Activated gamma-delta T cell treated with anti-CD3 and anti-CD28 coated beads, Interleukin-2, amount 50 U/mL, for 16 hours (primary cell): Measurements from ENCODE around the gene GMDS.
"Not testable (repeated sequence)": the region's sequence is repeated elsewhere in the genome, so short reads cannot be mapped to it uniquely, and the experiment has no call there.

ENCODE experiments used
- DNase-seq: peaks from one replicate; pipeline ENCODE4 v3.0.0-alpha.2; 2020; ENCODE audit warnings: low read depth

GMDS gene

GRCh38 chr6:1679688-1680068, 565.7 kb downstream of the GMDS start:
- DNase-seq, result no peak

DNA sequence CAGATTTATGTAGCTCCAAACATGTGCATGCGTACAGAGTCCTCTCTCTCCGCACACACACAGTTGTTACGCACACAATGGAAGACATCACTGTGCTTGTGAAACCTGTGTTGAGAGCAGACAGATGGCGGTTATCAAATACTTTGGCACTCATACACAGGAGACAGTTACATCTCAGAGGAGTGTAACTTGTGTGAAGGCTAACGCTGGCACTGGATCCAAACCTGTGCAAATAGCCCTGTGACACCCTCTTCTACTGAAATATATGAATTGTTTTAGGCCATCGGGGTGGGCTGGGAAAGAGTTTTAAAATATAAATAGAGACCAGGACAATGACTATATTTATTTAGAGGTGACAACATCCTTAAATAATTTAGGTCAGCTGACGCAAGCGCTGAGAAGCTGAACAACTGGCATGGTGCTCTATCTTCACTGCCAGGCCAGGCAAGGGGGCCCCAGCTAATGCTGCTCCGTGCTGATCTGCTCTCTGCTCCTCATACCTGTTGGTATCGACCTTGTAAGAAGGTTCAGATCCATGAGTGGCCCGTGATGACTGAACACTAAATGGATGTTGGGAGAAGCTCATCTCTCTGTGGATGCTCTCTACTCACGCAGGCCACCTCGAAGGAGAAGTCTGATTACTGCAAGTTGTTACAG, 566.2 kb downstream of the GMDS start:
- DNase-seq, result no peak

- DNase-seq, result no peak
Observed at GRCh38 chr6:1678201-1678600, 567.2 kb downstream of the GMDS start.

DNA sequence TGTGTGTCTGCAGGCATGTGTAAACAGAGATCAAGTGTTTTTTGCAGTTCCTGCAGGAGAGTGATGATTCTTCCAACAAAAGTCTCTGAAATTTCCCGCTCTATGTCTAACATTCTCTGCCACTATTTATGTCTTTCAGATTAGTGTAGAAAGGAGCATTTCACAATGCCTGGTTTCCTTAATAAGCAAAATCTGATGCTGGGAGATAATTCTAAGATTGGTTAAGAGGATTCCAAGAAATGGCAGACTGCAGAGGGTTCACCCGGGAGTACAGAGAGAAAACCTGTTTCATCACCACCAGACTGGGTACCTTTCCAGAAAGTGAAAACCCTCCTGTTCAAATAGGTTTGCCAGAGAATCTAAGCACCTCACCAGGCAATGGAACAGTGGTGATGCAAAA, 573.0 kb downstream of the GMDS start:
- no peak for DNase-seq

GRCh38 chr6:1670711-1671462, 574.5 kb downstream of the GMDS start:
- DNase-seq, result no peak

DNA sequence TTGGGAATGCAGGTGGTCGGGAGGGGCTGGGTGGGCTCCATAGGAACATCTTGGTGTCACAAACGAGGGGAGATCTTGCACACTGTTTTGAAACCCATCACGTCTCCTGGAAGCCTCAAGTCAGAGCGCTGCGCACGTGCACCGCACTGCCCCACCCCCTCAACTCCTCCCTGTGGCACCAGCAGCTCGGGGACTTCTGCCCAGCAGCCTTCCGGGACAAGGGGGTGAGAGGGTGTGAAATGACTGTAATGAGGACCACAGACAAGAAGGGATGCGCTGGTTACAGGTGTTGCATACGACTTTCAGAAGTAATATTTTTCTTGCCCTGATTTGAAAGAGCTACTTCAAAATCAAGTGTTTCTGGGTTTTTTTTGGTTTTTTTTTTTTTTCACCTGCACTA, 575.4 kb downstream of the GMDS start:
- DNase-seq, result no peak

- not testable (repeated sequence) for DNase-seq
Observed at GRCh38 chr6:1668456-1668855, 576.9 kb downstream of the GMDS start.

- no peak for DNase-seq
Observed at GRCh38 chr6:1667805-1668175, 577.6 kb downstream of the GMDS start.

GRCh38 chr6:1667012-1667804, 578.2 kb downstream of the GMDS start:
- no peak for DNase-seq

- DNase-seq, result no peak
Observed at GRCh38 chr6:1665214-1665613, 580.2 kb downstream of the GMDS start.

DNA sequence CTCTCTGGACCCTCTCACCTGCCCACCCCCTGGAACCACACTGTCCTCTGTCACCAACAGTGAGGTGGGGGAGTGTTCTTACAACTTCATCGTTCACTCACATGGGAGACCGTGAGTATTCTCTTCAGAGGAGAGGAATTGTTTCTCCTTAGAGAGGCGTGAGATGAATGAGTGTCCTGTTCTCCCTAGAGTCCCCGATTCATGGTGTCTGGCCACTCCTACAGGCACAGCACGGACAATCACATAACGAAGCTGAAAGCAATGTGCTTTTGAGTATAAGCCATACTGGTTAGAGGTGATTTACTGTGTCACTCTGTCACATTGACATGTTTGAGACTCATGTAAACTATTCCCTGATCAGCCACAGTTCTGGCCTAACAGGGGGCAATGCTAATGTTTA, 581.1 kb downstream of the GMDS start:
- DNase-seq, result no peak

DNA sequence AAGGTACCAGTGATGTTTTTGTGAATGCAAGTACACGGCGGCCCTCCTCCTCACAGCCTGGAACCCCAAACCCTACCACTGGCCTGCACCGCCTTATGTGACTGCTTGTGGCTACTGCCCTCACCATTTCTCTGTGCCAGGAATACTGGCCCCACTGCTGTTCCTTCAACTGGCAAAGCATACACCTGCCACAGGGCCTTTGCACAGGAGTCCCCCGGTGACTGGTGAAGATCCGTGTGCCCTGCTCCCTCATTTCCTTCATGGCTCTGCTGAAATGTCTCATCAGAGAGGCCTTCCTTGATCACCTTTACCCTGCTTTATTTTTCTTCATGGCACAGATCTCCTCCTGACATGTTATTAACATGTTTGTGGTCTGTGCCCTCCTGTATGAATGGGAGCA, 581.9 kb downstream of the GMDS start:
- DNase-seq, result no peak

GRCh38 chr6:1662534-1662933, 582.9 kb downstream of the GMDS start:
- no peak for DNase-seq

DNA sequence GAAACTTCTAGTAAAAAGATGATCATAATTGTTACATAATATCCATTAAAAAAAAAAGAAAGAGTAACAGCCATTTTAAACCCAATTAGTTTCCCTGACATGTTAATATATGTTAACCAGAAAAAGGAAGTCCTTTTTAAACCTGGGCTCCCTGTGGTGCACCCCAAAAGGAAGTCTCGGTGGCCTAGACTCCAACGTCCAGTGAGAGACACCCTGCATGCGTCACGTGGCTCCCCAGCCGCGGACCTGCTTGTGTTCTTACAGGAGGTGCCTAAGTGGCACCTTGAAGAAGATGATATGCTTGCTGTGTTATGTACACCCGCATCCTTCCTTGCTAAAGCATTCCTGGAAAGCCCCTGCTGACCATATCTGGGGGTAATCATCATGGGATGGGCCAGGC, 585.6 kb downstream of the GMDS start:
- no peak for DNase-seq

- DNase-seq, result no peak
Observed at GRCh38 chr6:1658212-1659005, 587.0 kb downstream of the GMDS start.

DNA sequence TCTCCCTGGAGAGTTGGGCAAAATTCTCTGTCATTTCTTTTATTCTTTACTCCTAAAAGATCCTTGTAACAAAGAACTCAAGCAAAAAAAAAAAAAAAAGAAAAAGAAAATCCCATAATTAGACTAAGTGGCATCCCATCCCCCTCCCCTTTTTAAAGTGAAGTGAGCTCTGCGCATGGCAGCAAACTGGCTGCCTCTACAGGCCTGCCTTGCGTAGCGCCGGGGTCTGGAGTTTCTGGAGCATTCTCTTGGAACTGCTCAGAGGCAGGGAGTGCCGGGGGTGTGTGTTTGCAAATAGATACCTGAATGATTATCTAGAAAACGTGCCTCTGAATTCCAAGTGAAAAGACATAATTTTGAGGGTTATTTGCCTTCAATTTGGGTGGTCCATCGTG, 587.6 kb downstream of the GMDS start:
- no peak for DNase-seq

GRCh38 chr6:1657116-1657770, 588.2 kb downstream of the GMDS start:
- DNase-seq, result no peak

- no peak for DNase-seq
Observed at GRCh38 chr6:1654054-1654453, 591.4 kb downstream of the GMDS start.

DNA sequence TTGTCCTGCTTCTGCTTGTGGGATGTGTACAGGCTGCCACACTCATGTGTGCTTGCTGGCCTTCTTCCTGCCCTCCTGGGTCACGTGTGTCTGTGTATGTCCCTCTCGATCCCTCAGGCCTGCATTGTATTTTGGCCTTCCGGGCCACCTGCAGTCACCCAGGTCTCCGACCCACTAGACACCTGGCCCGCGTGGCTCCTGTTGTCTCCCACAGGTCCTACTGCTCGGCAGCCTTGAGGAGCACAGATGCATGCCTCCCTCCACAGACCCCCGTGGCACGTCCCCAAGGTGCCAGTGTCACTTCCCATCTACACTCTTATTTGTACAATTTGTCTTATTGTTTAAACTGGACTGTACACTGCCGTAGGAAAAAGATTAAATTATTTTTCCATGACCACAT, 592.6 kb downstream of the GMDS start:
- DNase-seq, result no peak

- DNase-seq, result no peak
Observed at GRCh38 chr6:1651362-1651761, 594.0 kb downstream of the GMDS start.

DNA sequence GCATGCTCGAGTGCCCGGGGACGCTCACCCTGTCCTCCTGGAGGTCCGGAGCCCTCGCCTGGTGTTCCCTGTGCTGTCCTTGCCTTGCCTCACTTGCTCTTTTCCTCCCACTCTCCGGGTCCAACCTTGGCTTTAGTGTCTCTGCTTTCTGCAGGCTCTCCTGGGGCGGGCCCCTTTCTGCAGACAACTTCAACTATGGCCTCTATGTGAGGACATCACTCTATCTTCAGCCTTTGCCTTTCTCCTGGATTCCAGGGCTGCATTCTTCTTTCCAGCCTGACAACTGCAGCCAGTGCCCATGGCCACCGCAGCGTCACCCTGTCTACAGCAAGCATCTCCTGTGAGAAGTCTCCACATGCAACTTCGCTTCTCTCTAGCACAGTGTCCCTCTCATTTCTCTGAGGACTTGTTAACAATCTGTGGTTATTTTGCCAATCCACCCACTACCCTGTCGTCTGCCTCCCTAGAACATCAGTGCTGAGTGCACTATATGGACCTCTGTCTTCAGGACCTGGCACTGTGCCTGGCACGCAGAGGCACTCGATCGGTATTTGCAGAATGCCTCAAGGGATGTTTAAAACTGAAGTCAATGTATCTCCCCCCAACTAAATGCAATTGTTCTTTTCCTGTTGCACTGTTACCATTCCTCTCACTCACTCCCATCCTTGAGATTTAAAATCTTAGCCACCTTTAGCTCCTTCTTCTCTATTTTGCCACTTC, 599.8 kb downstream of the GMDS start:
- DNase-seq, result no peak
